ENCODE measurements around the gene ASXL1. TPM values are rescaled to one million over a fixed set of nuclear protein-coding genes. Genes with fewer than 3 reads are reported as not detected.
A peak's percentile ranks its signal among the peaks of the same experiment; 100 is the strongest.

Gene ASXL1
- 10 to 100 TPM; 88.9 to 98.6 TPM for total RNA-seq
- polyA plus RNA-seq (2013, experiment 1 of 2), result 72.1 TPM
- polyA plus RNA-seq (2013, experiment 2 of 2), result 63.8 TPM
- long read RNA-seq, experiment 1, partial matches to known transcripts, result 4 of 19 reads
- long read RNA-seq, experiment 1, other reads (novel, unspliced or antisense), result 15 of 19 reads
- long read RNA-seq, experiment 2, partial matches to known transcripts, result 6 of 28 reads
- long read RNA-seq, experiment 2, other reads (novel, unspliced or antisense), result 21 of 28 reads
- long read RNA-seq, experiment 3, partial matches to known transcripts, result 6 of 30 reads
- long read RNA-seq, experiment 3, other reads (novel, unspliced or antisense), result 24 of 30 reads
- long read RNA-seq, experiment 4, partial matches to known transcripts, result 0 of 7 reads
- long read RNA-seq, experiment 4, other reads (novel, unspliced or antisense), result 7 of 7 reads

DNA sequence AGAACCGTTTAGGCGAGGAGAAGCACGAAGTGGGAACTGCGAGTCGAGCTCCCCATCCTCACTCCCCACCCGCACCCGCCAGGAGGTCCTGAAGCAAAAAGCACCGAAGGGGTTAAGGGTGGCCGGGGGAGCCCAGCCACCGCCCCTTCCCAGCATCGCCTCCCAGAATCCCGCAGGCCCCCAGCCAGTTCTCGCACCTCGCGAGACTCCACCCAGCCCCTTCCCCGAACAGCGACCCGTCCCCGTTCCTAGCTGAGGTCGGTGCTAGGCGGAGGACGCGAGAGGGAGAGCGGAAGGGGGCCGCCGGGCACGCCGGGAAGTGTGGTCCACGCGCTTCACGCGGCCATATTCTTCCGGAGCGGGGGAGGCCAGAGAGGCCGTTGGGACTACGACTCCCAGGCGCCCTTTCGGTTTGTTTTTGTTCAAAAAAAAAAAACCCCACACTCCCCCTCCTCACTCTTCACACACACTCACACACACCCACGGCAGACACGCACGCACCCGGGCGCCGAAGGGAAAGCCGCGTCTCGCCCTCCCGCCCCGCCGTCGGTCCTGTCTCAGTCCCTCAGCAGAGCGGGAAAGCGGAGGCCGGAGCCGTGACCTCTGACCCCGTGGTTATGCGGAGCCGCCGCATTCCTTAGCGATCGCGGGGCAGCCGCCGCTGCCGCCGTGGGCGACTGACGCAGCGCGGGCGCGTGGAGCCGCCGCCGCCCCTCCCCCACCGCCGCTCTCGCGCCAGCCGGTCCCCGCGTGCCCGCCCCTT is at the start of gene ASXL1:
Gene ASXL1, plus strand, starts transcription at position 463 of the 763 bp plus-strand sequence. CDS start 445 bp downstream, outside the sequence.
- 0% methylated on average over 19 to 83 of the region's 83 CpGs for WGBS, 2 experiments (ENCODE audit: insufficient coverage in 1 of 2, insufficient read length in 1 of 2)

GRCh38 chr20:32312718-32313424 is 45.3 kb upstream of the ASXL1 start:
- no peaks in the 10 kb centered on the region for H3K27me3 Mint-ChIP-seq (ENCODE audit: insufficient read depth)
- DNase-seq, result no peak
- H3K27ac Mint-ChIP-seq, result no peak overlapping the region
- 97 to 100% methylated on average over 1 to 2 of the region's 3 CpGs for WGBS, 2 experiments (ENCODE audit: insufficient coverage in 1 of 2, insufficient read length in 1 of 2)
- H3K27ac ChIP-seq (ENCODE audit: low read depth, low read length), result no peak overlapping the region
- H3K9me3 ChIP-seq (ENCODE audit: control insufficient read depth, low read length), result no peaks in the 10 kb centered on the region
- no peaks in the 10 kb centered on the region for H3K27me3 ChIP-seq (ENCODE audit: control insufficient read depth, insufficient read depth, low read length, poor library complexity, severe bottlenecking)
- no peak overlapping the region for H3K4me3 Mint-ChIP-seq
- no peaks in the 10 kb centered on the region for H3K4me1 ChIP-seq (ENCODE audit: control insufficient read depth, insufficient read depth, low read length)
- no peak overlapping the region for H3K4me3 ChIP-seq (ENCODE audit: low read length)
- H3K36me3 ChIP-seq (ENCODE audit: control insufficient read depth, insufficient read depth, low read length), result peaks cover 51% of the 10 kb centered on the region
- no peaks in the 10 kb centered on the region for H3K4me1 Mint-ChIP-seq
- no peak overlapping the region for H3K9ac ChIP-seq (ENCODE audit: extremely low read depth, low read length, poor library complexity, severe bottlenecking)
- TF ChIP-seq, protein P1, sequence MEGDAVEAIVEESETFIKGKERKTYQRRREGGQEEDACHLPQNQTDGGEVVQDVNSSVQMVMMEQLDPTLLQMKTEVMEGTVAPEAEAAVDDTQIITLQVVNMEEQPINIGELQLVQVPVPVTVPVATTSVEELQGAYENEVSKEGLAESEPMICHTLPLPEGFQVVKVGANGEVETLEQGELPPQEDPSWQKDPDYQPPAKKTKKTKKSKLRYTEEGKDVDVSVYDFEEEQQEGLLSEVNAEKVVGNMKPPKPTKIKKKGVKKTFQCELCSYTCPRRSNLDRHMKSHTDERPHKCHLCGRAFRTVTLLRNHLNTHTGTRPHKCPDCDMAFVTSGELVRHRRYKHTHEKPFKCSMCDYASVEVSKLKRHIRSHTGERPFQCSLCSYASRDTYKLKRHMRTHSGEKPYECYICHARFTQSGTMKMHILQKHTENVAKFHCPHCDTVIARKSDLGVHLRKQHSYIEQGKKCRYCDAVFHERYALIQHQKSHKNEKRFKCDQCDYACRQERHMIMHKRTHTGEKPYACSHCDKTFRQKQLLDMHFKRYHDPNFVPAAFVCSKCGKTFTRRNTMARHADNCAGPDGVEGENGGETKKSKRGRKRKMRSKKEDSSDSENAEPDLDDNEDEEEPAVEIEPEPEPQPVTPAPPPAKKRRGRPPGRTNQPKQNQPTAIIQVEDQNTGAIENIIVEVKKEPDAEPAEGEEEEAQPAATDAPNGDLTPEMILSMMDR (conservative IDR thresholded peaks at IDR 0.05), result no peak
- H3K9me3 Mint-ChIP-seq, result no peaks in the 10 kb centered on the region
- peaks cover 55% of the 10 kb centered on the region for H3K36me3 Mint-ChIP-seq (ENCODE audit: low read depth)

More for the DNA sequence above, at the start of gene ASXL1:
- H3K36me3 ChIP-seq (ENCODE audit: control insufficient read depth, insufficient read depth, low read length), result no peaks in the 10 kb centered on the region
- Mint-ChIP-seq H3K4me3 (peak within 1 kb of the TSS; percentile 95), H3K36me3 (ENCODE audit: low read depth) (peaks cover 22% of the 10 kb centered on the region), H3K27ac (peak within 1 kb of the TSS; percentile 100), H3K4me1 (peaks cover 17% of the 10 kb centered on the region), H3K9me3 (no peaks in the 10 kb centered on the region), H3K27me3 (ENCODE audit: insufficient read depth) (peaks cover 81% of the 10 kb centered on the region)
- H3K27me3 ChIP-seq (ENCODE audit: control insufficient read depth, insufficient read depth, low read length, poor library complexity, severe bottlenecking), result no peaks in the 10 kb centered on the region
- H3K9ac ChIP-seq (ENCODE audit: extremely low read depth, low read length, poor library complexity, severe bottlenecking), result peak within 1 kb of the TSS; percentile 88
- H3K27ac ChIP-seq (ENCODE audit: low read depth, low read length), result peak within 1 kb of the TSS; percentile 99
- H3K4me3 ChIP-seq (ENCODE audit: low read length), result peak within 1 kb of the TSS; percentile 94
- H3K9me3 ChIP-seq (ENCODE audit: control insufficient read depth, low read length), result no peaks in the 10 kb centered on the region
- peak; percentile 100 for DNase-seq
- TF ChIP-seq, protein P1 (conservative IDR thresholded peaks at IDR 0.05), result no peak
- H3K4me1 ChIP-seq (ENCODE audit: control insufficient read depth, insufficient read depth, low read length), result no peaks in the 10 kb centered on the region

DNA sequence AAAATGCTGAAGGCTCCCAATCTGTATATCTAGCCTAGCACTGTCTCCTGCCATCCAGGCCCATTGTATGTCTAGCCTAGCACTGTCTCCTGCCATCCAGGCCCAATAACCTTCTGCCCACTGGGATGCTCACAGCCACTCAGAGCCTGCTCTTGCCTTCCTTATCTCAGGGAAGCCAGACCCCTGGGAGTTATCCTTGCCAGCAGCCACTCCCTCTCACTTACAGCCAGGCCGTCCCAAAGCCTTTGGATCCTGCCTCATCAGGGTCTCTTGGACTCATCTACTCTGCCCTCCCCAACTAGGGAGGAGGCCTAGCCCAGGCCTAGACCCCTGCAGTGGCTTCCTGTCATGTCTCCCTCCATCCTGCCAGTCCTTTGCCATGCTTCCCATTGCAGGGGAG is 43.4 kb upstream of the ASXL1 start:
- no peaks in the 10 kb centered on the region for H3K27me3 Mint-ChIP-seq (ENCODE audit: insufficient read depth)
- H3K9ac ChIP-seq (ENCODE audit: extremely low read depth, low read length, poor library complexity, severe bottlenecking), result no peak overlapping the region
- H3K27me3 ChIP-seq (ENCODE audit: control insufficient read depth, insufficient read depth, low read length, poor library complexity, severe bottlenecking), result no peaks in the 10 kb centered on the region
- no peak overlapping the region for H3K4me3 ChIP-seq (ENCODE audit: low read length)
- peaks cover 53% of the 10 kb centered on the region for H3K36me3 ChIP-seq (ENCODE audit: control insufficient read depth, insufficient read depth, low read length)
- H3K27ac Mint-ChIP-seq, result peak overlapping the region; percentile 54
- H3K36me3 Mint-ChIP-seq (ENCODE audit: low read depth), result peaks cover 62% of the 10 kb centered on the region
- no peaks in the 10 kb centered on the region for H3K9me3 Mint-ChIP-seq
- WGBS, 2 experiments (ENCODE audit: insufficient coverage in 1 of 2, insufficient read length in 1 of 2), result 78 to 100% methylated on average over 1 of the region's 1 CpG
- H3K9me3 ChIP-seq (ENCODE audit: control insufficient read depth, low read length), result no peaks in the 10 kb centered on the region
- TF ChIP-seq, protein P1 (conservative IDR thresholded peaks at IDR 0.05), result no peak
- no peak overlapping the region for H3K4me3 Mint-ChIP-seq
- no peaks in the 10 kb centered on the region for H3K4me1 ChIP-seq (ENCODE audit: control insufficient read depth, insufficient read depth, low read length)
- H3K27ac ChIP-seq (ENCODE audit: low read depth, low read length), result no peak overlapping the region
- DNase-seq, result no peak
- no peaks in the 10 kb centered on the region for H3K4me1 Mint-ChIP-seq

All from endodermal cell (in vitro differentiated cells).